Mesenchymal stem cell (in vitro differentiated cells and primary cell): ENCODE measurements around the gene KDM5B.
A peak's percentile ranks its signal among the peaks of the same experiment; 100 is the strongest.

Source experiments
- DNase-seq: peaks from one replicate; pipeline ENCODE4 v3.0.0-alpha.2; 2013
- H2AFZ ChIP-seq: one replicate; pipeline ENCODE4 v1.6.1; 2013; ENCODE audit warnings: low read depth, mild to moderate bottlenecking, control low read depth, inconsistent platforms, low read length, moderate library complexity
- H2AK5ac ChIP-seq: 2 replicates; pipeline ENCODE4 v1.6.1; 2013; ENCODE audit warnings: low read length, moderate library complexity, mild to moderate bottlenecking, inconsistent platforms; ENCODE audit not compliant: severe bottlenecking
- H2BK120ac ChIP-seq: one replicate; pipeline ENCODE4 v1.6.1; 2013; ENCODE audit warnings: low read depth, mild to moderate bottlenecking, inconsistent platforms, low read length, moderate library complexity
- H2BK12ac ChIP-seq, 2 experiments: one replicate each; pipeline ENCODE4 v1.6.1; 2013; ENCODE audit warnings: inconsistent platforms in 2 of 2, low read length in 2 of 2, mild to moderate bottlenecking in 2 of 2, moderate library complexity in 2 of 2, control low read depth in 1 of 2
- H2BK15ac ChIP-seq: one replicate; pipeline ENCODE4 v1.6.1; 2013; ENCODE audit warnings: mild to moderate bottlenecking, low read depth, inconsistent platforms; ENCODE audit not compliant: poor library complexity, severe bottlenecking
- H2BK5ac ChIP-seq: 2 replicates; pipeline ENCODE4 v1.6.1; 2013; ENCODE audit warnings: low read depth, mild to moderate bottlenecking, low read length, control low read depth, inconsistent platforms; ENCODE audit not compliant: poor library complexity, severe bottlenecking
- H3K14ac ChIP-seq, 2 experiments: one replicate each; pipeline ENCODE4 v1.6.1; 2013; ENCODE audit warnings: inconsistent platforms in 2 of 2, low read length in 2 of 2, control low read depth in 1 of 2, mild to moderate bottlenecking in 1 of 2, moderate library complexity in 1 of 2
- H3K18ac ChIP-seq, 2 experiments: one replicate each; pipeline ENCODE4 v1.6.1; 2013; ENCODE audit warnings: inconsistent platforms in 2 of 2, low read length in 2 of 2, control low read depth in 1 of 2, low read depth in 1 of 2, mild to moderate bottlenecking in 1 of 2
- H3K23ac ChIP-seq, 2 experiments: one replicate each; pipeline ENCODE4 v1.6.1; 2013; ENCODE audit warnings: inconsistent platforms in 2 of 2, low read length in 2 of 2, mild to moderate bottlenecking in 2 of 2, moderate library complexity in 2 of 2, control low read depth in 1 of 2
- H3K27ac ChIP-seq: 2 replicates; pipeline ENCODE4 v1.5.1; 2013; ENCODE audit warnings: mild to moderate bottlenecking, moderate library complexity, low read length, control low read depth, inconsistent platforms; ENCODE audit not compliant: poor library complexity, severe bottlenecking
- H3K27me3 ChIP-seq, 2 experiments: 2 replicates each; pipeline versions ENCODE4 v1.6.1 to v1.7.0; 2013; ENCODE audit warnings: low read length in 2 of 2, mild to moderate bottlenecking in 2 of 2, moderate library complexity in 2 of 2, control low read depth in 1 of 2, inconsistent platforms in 1 of 2; ENCODE audit not compliant: control insufficient read depth in 1 of 2, insufficient read depth in 1 of 2
- H3K36me3 ChIP-seq, 2 experiments: 2 replicates each; pipeline versions ENCODE4 v1.6.1 to v1.7.0; 2013; ENCODE audit warnings: low read length in 2 of 2, control low read depth in 1 of 2, inconsistent platforms in 1 of 2, low read depth in 1 of 2, mild to moderate bottlenecking in 1 of 2; ENCODE audit not compliant: insufficient read depth in 2 of 2, control insufficient read depth in 1 of 2
- H3K4ac ChIP-seq, 2 experiments: one replicate each; pipeline ENCODE4 v1.6.1; 2013; ENCODE audit warnings: inconsistent platforms in 2 of 2, low read length in 2 of 2, mild to moderate bottlenecking in 2 of 2, moderate library complexity in 2 of 2, control low read depth in 1 of 2, low read depth in 1 of 2
- H3K4me1 ChIP-seq: 2 replicates; pipeline ENCODE4 v1.6.1; 2013; ENCODE audit warnings: low read depth, low read length, control low read depth; ENCODE audit not compliant: control insufficient read depth, insufficient read depth
- H3K4me2 ChIP-seq: 2 replicates; pipeline ENCODE4 v1.6.1; 2013; ENCODE audit warnings: low read length, mild to moderate bottlenecking, inconsistent platforms; ENCODE audit not compliant: poor library complexity, severe bottlenecking
- H3K4me3 ChIP-seq, 2 experiments: 2 replicates each; pipeline versions ENCODE4 v1.5.1 to v1.7.0; 2013; ENCODE audit warnings: low read length in 2 of 2, mild to moderate bottlenecking in 2 of 2, control low read depth in 1 of 2, low read depth in 1 of 2; ENCODE audit not compliant: insufficient read depth in 1 of 2
- H3K79me1 ChIP-seq: replicated peaks from 2 replicates; pipeline ENCODE4 v1.6.1; 2013; ENCODE audit warnings: mild to moderate bottlenecking, control low read depth, low read length, inconsistent platforms; ENCODE audit not compliant: poor library complexity, severe bottlenecking
- H3K9ac ChIP-seq: 2 replicates; pipeline ENCODE4 v1.7.0; 2013; ENCODE audit warnings: mild to moderate bottlenecking, low read length, moderate library complexity
- H3K9me3 ChIP-seq: 2 replicates; pipeline ENCODE4 v1.7.0; 2013; ENCODE audit warnings: mild to moderate bottlenecking, low read length; ENCODE audit not compliant: control insufficient read depth
- H4K8ac ChIP-seq: one replicate; pipeline ENCODE4 v1.6.1; 2013; ENCODE audit warnings: inconsistent platforms, mild to moderate bottlenecking, low read length, moderate library complexity
- H4K91ac ChIP-seq: one replicate; pipeline ENCODE4 v1.6.1; 2013; ENCODE audit warnings: mild to moderate bottlenecking, low read length, inconsistent platforms
- WGBS: methylation state at CpG from one replicate; pipeline ENCODE4 v1.1.7; 2013; ENCODE audit warnings: mixed read lengths; 5-methylcytosine and 5-hydroxymethylcytosine counted together

KDM5B gene

DNA sequence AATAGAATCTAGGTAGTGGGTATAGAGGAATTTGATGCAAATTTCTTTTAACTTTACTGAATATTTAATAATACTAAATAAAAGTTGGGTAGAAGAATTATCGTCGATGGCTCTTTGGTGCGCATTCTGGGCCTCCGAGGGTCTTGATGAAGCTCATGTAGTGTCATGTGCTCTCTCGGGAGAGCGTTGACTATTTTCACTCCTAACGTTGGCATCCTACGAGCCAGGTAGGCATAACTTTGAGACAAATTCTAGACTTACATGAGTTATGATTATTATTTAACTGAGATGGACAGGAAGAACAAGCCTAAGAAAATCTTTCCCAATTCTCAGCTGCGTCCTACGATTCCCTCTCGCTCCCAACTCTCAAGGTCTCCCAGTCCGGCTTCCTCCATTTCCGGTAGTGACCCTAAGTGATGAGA lies 2.0 kb upstream of the KDM5B start:
- Histone ChIP-seq H3K4me3 (peak overlapping the region; percentile 64 to 97), H3K79me1 (peaks cover 11% of the 10 kb centered on the region), H3K14ac (no peak overlapping the region), H3K9me3 (no peaks in the 10 kb centered on the region), H3K4me2 (peak overlapping the region; percentile 35), H2AK5ac (no peak overlapping the region), H3K27ac (peak overlapping the region; percentile 39), H3K27me3 (no peaks in the 10 kb centered on the region), H3K23ac (no peak overlapping the region), H4K91ac (no peak overlapping the region), H2BK15ac (no peak overlapping the region), H3K18ac (peak overlapping the region in 1 of 2 experiments; percentile 43), H2BK120ac (no peak overlapping the region), H3K9ac (peak overlapping the region; percentile 93), H3K4ac (peak overlapping the region in 1 of 2 experiments; percentile 85), H3K36me3 (no peaks in the 10 kb centered on the region), H3K4me1 (peaks cover 15% of the 10 kb centered on the region), H2BK5ac (no peak overlapping the region), H4K8ac (peak overlapping the region; percentile 16), H2BK12ac (no peak overlapping the region), H2AFZ (peak overlapping the region; percentile 15)
- WGBS, result 13% methylated on average over 9 of the region's 13 CpGs
- no peak for DNase-seq

DNA sequence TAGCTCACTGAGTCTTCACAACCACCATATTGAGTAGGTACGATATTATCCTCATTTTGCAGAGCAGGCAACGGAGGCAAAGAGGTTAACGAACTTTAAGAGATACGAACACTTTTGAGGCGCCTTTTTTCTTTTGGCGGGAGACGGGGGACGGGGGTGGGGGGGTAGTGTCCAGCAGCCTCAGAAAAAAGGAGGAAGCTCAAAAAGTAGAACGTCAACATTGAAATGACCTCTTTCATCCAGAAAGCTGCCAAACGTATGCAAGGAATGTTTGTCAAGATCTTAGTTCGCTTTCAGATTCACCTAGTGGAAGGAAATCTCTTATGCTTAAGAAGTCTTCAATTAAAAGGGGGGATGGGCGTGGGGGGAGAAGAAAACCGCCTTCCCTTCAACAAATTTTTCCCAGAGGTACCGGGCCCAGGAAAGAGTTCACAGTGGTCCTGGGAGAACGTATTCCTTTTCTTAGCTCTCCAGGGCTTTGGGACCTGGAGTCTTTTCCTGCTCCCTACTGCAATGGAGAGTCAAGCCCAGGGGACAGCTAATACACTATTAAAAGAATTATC lies 1.5 kb upstream of the KDM5B start:
- Histone ChIP-seq H3K36me3 (no peaks in the 10 kb centered on the region), H3K18ac (no peak overlapping the region), H3K4ac (no peak overlapping the region), H3K9ac (peak overlapping the region; percentile 93), H2AK5ac (no peak overlapping the region), H2AFZ (no peak overlapping the region), H3K27ac (no peak overlapping the region), H3K4me2 (no peak overlapping the region), H3K9me3 (no peaks in the 10 kb centered on the region), H2BK120ac (no peak overlapping the region), H3K23ac (no peak overlapping the region), H2BK5ac (no peak overlapping the region), H3K79me1 (peaks cover 11% of the 10 kb centered on the region), H4K8ac (no peak overlapping the region), H2BK15ac (no peak overlapping the region), H3K4me1 (peaks cover 15% of the 10 kb centered on the region), H3K4me3 (peak overlapping the region in 1 of 2 experiments; percentile 97), H3K14ac (no peak overlapping the region), H2BK12ac (no peak overlapping the region), H4K91ac (no peak overlapping the region), H3K27me3 (no peaks in the 10 kb centered on the region)
- no peak for DNase-seq
- WGBS, result 56% methylated on average over 15 of the region's 15 CpGs

DNA sequence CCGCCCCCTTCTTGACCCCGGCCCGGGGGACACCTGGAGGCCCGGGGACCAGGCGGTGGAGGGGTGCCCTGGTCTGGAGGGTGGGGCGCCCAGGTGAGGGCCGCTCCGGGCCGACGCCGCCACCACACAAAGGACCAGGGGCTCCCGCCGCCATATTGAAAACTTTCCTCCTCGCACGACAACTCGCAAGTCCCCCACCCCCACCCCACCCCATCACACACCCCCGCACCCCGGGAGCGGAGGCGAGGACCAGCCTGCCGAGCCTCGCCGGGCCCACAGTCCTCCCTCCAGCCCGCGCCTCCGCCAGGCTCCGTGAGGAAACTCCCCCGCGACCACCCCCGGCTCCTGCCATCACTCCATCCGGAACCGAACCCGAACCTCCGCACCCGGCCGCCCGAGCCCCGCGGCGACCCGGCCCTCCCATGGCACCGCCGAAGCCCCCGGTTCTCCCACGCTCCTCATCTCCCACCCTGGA lies 733 bp downstream of the KDM5B start:
- Histone ChIP-seq H3K14ac (peak overlapping the region; percentile 92 to 95), H2BK12ac (no peak overlapping the region), H3K79me1 (peaks cover 10% of the 10 kb centered on the region), H2AFZ (no peak overlapping the region), H2BK120ac (peak overlapping the region; percentile 85), H3K4me2 (peak overlapping the region; percentile 46), H3K9ac (peak overlapping the region; percentile 95), H3K23ac (peak overlapping the region; percentile 20 to 97), H2AK5ac (no peak overlapping the region), H3K4me1 (peaks cover 20% of the 10 kb centered on the region), H3K36me3 (no peaks in the 10 kb centered on the region), H3K4ac (peak overlapping the region in 1 of 2 experiments; percentile 98), H3K4me3 (peak overlapping the region; percentile 90 to 92), H2BK5ac (peak overlapping the region; percentile 71), H3K18ac (peak overlapping the region; percentile 93 to 99), H4K8ac (peak overlapping the region; percentile 85), H3K27me3 (no peaks in the 10 kb centered on the region), H3K9me3 (no peaks in the 10 kb centered on the region), H4K91ac (peak overlapping the region; percentile 74), H3K27ac (no peak overlapping the region), H2BK15ac (peak overlapping the region; percentile 94)
- DNase-seq, result peak; percentile 39
- WGBS, result under 1% methylated on average over 36 of the region's 45 CpGs

DNA sequence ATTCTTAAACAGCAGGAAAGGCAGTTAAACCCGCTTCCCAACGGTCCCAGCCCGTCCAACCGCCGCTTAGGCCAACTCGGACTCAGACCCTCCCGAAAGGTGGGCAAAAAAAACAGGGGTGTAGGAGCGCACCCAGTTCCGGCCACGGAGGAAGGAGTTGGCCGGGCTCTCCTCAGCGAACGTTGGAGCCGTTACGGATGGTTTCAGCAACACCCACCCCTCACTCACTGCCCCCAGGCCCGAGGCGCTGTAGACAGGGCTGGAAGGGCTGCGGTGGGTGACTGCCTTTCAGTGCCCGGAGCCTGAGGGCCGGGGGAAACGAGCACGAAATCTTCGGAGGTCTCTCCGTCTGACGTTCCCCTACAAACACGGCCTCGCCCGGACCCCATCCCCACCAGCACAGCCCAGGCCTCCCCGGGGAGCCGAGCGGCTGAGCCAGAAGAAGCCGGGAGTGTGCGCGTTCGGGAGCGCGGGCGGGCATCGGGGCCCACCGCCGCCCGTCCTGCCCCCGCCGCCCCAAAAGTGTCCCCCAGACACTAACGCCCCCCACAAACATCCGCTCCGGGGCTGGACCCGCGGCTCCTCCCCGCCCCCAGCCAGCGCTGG lies 1.3 kb downstream of the KDM5B start:
- H3K4me3 ChIP-seq, result peak overlapping the region; percentile 90 to 92
- H2BK12ac ChIP-seq, result peak overlapping the region in 1 of 2 experiments; percentile 60
- peak overlapping the region; percentile 46 for H3K4me2 ChIP-seq
- peak overlapping the region; percentile 85 for H4K91ac ChIP-seq
- H3K9ac ChIP-seq, result peak overlapping the region; percentile 95
- peak overlapping the region in 1 of 2 experiments; percentile 66 for H3K23ac ChIP-seq
- H3K36me3 ChIP-seq, result no peaks in the 10 kb centered on the region
- peaks cover 5% of the 10 kb centered on the region for H3K79me1 ChIP-seq
- peak overlapping the region; percentile 85 for H2BK120ac ChIP-seq
- H4K8ac ChIP-seq, result peak overlapping the region; percentile 85
- H3K27me3 ChIP-seq, result no peaks in the 10 kb centered on the region
- H3K18ac ChIP-seq, result peak overlapping the region; percentile 80 to 94
- H3K14ac ChIP-seq, result peak overlapping the region; percentile 92 to 99
- H2BK15ac ChIP-seq, result peak overlapping the region; percentile 94
- peak; percentile 29 for DNase-seq
- 0% methylated on average over 33 of the region's 51 CpGs for WGBS
- H2AK5ac ChIP-seq, result peak overlapping the region; percentile 73
- no peak overlapping the region for H2BK5ac ChIP-seq
- H3K27ac ChIP-seq, result peak overlapping the region; percentile 22
- no peak overlapping the region for H2AFZ ChIP-seq
- peaks cover 15% of the 10 kb centered on the region for H3K4me1 ChIP-seq
- H3K4ac ChIP-seq, result peak overlapping the region; percentile 1 to 86
- H3K9me3 ChIP-seq, result no peaks in the 10 kb centered on the region
